Measurements from ENCODE around the gene FCRL5. TPM values are rescaled to one million over a fixed set of nuclear protein-coding genes. Genes with fewer than 3 reads are reported as not detected.
A peak's percentile ranks its signal among the peaks of the same experiment; 100 is the strongest.

Gene FCRL5
- total and polyA plus RNA-seq, 10 of the 15 experiments (the other 5 are each of a cell fraction or from before 2014, with no cell fraction given), result 1.1 to 136 (median 7.0) TPM

GRCh38 chr1:157509546-157510232, 42.6 kb downstream of the FCRL5 start:
- ChIA-PET CTCF (interaction anchor here (0.9 to 9.0 kb wide), 11 partner anchors 15 to 328 kb away, joined by 3 to 196 read pairs (median 4); partner anchors contain the start of gene FCRL5), POLR2A (interaction anchor here (0.7 to 2.0 kb wide), 5 partner anchors 24 to 55 kb away, joined by 3 to 5 read pairs (median 4); partner anchors contain the start of gene FCRL5), RAD21 (ENCODE audit: unreplicated experiment) (interaction anchor here (0.7 to 12.7 kb wide), 7 partner anchors 15 to 70 kb away, joined by 3 to 179 read pairs (median 4); no protein-coding TSS in a partner anchor), SMC1A (ENCODE audit: uncharacterized antibody, unreplicated experiment) (interaction anchor here (0.8 to 7.5 kb wide), 12 partner anchors 14 to 341 kb away, joined by 3 to 157 read pairs (median 4); partner anchors contain the start of gene FCRL5)
- DNase-seq (ENCODE audit: low read depth, low spot score) (no peak), FAIRE-seq (no peak), ATAC-seq (no peak)
- intact Hi-C loops (cut with micrococcal nuclease; ENCODE audit: unreplicated experiment), result loop anchor here (5.0 kb wide), 1 partner anchor 58 kb away; no protein-coding TSS in a partner anchor
- H3K36me3 ChIP-seq (ENCODE audit: control insufficient read depth in 2 of 2, insufficient read depth in 2 of 2, low read length in 1 of 2), result no peaks in the 10 kb centered on the region
- H3K4me1 ChIP-seq (ENCODE audit: control insufficient read depth, insufficient read depth, low read length), result peaks cover 63% of the 10 kb centered on the region
- H3K4me2 ChIP-seq (ENCODE audit: control insufficient read depth, insufficient read depth), result peak overlapping the region; percentile 28; the same call in 1 of the 2 replicates
- no peak overlapping the region for H3K4me3 ChIP-seq
- in situ Hi-C loops (cut with MboI), result no loop called here
- H3K27me3 ChIP-seq (replicated peaks in 1 of 2; ENCODE audit: control insufficient read depth in 2 of 2, insufficient read depth in 2 of 2, low read length in 1 of 2), result no peaks in the 10 kb centered on the region
- no peak overlapping the region for H3K27ac ChIP-seq (ENCODE audit: control insufficient read depth, insufficient read depth)
- no peak overlapping the region for H3K9ac ChIP-seq (ENCODE audit: control insufficient read depth, insufficient read depth, low read length)
- H2AFZ ChIP-seq (ENCODE audit: control insufficient read depth, low read depth, low read length), result no peak overlapping the region
- H3K79me2 ChIP-seq (ENCODE audit: control insufficient read depth, insufficient read depth, low read length), result no peaks in the 10 kb centered on the region
- TF ChIP-seq RFX5 (IDR thresholded peaks at IDR 0.05; ENCODE audit: low read depth, low read length) (no peak), RELA (IDR thresholded peaks at IDR 0.05; ENCODE audit: borderline replicate concordance, partially characterized antibody) (no peak), HSF1 (IDR thresholded peaks at IDR 0.05; ENCODE audit: low read depth, low read length) (no peak), E2F4 (IDR thresholded peaks at IDR 0.05; ENCODE audit: low read depth, low read length) (no peak), HDAC2 (IDR thresholded peaks at IDR 0.05) (no peak), RUNX3 (IDR thresholded peaks at IDR 0.05; ENCODE audit: low read length) (0 out of 2 replicates have a peak, but pooled peaks have one; percentile 13), MEF2B (IDR thresholded peaks at IDR 0.05; ENCODE audit: partially characterized antibody, poor library complexity, severe bottlenecking) (peak; percentile 43), MEF2A (IDR thresholded peaks at IDR 0.05; ENCODE audit: insufficient read depth, low read depth, low read length) (peak; percentile 74; the same call in 1 of the 2 replicates), MLLT1 (IDR thresholded peaks at IDR 0.05) (no peak), HDGF (IDR thresholded peaks at IDR 0.05) (no peak)
- TF ChIP-seq, protein P1, sequence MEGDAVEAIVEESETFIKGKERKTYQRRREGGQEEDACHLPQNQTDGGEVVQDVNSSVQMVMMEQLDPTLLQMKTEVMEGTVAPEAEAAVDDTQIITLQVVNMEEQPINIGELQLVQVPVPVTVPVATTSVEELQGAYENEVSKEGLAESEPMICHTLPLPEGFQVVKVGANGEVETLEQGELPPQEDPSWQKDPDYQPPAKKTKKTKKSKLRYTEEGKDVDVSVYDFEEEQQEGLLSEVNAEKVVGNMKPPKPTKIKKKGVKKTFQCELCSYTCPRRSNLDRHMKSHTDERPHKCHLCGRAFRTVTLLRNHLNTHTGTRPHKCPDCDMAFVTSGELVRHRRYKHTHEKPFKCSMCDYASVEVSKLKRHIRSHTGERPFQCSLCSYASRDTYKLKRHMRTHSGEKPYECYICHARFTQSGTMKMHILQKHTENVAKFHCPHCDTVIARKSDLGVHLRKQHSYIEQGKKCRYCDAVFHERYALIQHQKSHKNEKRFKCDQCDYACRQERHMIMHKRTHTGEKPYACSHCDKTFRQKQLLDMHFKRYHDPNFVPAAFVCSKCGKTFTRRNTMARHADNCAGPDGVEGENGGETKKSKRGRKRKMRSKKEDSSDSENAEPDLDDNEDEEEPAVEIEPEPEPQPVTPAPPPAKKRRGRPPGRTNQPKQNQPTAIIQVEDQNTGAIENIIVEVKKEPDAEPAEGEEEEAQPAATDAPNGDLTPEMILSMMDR (IDR thresholded peaks at IDR 0.05 in 2 of 3, conservative IDR thresholded peaks at IDR 0.05 in 1 of 3; ENCODE audit: control insufficient read depth in 2 of 3, extremely low read depth in 1 of 3, insufficient read depth in 1 of 3, low read depth in 3 of 3, low read length in 3 of 3), result no peak
- TF ChIP-seq, protein P2, sequence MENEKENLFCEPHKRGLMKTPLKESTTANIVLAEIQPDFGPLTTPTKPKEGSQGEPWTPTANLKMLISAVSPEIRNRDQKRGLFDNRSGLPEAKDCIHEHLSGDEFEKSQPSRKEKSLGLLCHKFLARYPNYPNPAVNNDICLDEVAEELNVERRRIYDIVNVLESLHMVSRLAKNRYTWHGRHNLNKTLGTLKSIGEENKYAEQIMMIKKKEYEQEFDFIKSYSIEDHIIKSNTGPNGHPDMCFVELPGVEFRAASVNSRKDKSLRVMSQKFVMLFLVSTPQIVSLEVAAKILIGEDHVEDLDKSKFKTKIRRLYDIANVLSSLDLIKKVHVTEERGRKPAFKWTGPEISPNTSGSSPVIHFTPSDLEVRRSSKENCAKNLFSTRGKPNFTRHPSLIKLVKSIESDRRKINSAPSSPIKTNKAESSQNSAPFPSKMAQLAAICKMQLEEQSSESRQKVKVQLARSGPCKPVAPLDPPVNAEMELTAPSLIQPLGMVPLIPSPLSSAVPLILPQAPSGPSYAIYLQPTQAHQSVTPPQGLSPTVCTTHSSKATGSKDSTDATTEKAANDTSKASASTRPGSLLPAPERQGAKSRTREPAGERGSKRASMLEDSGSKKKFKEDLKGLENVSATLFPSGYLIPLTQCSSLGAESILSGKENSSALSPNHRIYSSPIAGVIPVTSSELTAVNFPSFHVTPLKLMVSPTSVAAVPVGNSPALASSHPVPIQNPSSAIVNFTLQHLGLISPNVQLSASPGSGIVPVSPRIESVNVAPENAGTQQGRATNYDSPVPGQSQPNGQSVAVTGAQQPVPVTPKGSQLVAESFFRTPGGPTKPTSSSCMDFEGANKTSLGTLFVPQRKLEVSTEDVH (IDR thresholded peaks at IDR 0.05; ENCODE audit: low read depth, partially characterized antibody), result no peak
- BruUV-seq (replicated peaks), result no TSS peak
- H4K20me1 ChIP-seq (ENCODE audit: control insufficient read depth, insufficient read depth), result no peaks in the 10 kb centered on the region
- 76% methylated on average over 9 of the region's 9 CpGs for WGBS (ENCODE audit: insufficient coverage, insufficient replicate concordance, low lambda C conversion rate, missing lambda C conversion rate)
- no peaks in the 10 kb centered on the region for H3K9me3 ChIP-seq (replicated peaks; ENCODE audit: control insufficient read depth, insufficient read depth, low read length)

All from GM12878 (cell line).